Measurements from ENCODE around the gene NAXD.
A peak's percentile ranks its signal among the peaks of the same experiment; 100 is the strongest.
"Not testable (repeated sequence)": the region's sequence is repeated elsewhere in the genome, so short reads cannot be mapped to it uniquely, and the experiment has no call there.

Gene NAXD

DNA sequence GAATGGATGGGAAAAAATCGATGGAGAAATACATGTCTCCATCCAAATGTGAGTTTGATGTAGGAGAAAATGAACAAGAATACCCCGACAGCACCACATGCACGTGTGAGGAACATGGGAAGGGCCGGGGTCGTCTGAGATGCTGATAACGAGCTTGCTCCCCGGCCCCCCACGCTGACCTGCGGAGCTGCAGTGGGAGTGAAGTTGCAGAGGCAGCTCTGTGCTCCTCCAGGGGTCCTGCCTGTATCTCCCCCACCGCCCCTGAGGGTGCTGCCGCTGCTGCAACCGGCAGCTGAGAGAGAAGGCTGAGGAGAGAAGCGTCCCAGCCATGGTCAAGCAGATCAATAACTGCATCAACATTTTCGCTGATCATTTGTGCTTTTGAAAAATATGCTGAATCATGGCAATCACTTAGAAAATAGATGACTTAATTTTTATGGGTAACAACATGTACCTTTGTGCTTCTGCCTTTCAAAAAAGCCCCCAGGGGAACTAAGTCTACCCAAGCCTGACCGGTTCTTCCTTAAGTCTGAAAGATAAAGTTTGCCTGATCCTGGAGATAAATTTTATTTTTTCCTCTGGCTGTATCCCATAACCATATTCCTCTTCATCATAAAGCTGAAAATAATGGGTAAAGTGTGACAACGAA is 18.2 kb upstream of the NAXD start:
- DNase-seq: no peak

DNA sequence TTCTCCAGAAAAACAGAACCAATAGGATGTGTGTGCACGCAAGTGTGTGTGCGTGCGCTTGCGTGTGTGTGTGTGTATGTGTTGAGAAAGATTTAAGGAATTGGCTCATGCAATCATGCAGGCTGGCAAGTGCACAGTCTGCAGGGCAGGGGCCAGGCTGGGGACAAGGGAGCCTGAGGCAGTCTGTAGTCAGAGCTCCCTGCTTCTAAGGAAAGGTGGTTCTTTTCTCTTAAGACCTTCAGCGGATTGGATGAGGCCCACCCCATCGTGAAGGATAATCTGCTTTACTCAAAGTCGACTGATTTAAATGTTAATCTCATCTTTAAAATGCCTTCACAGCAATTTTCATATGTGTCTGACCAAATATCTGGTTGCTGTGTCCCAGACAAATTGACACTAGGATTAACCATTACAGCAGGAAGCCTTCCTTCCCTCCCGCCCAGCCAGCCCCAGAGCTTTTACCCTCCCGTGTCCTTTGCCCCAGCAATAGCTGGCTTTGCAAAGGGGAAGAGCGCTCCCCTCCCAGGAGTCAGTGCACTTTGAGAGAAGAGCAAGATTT is 15.0 kb upstream of the NAXD start:
- no peak for DNase-seq

- DNase-seq: no peak
These were observed 14.4 kb upstream of the NAXD start for GRCh38 chr13:110600980-110601379.

GRCh38 chr13:110605132-110605531 is 10.2 kb upstream of the NAXD start:
- no peak for DNase-seq

GRCh38 chr13:110606281-110606680 is 9.1 kb upstream of the NAXD start:
- DNase-seq: not testable (repeated sequence)

DNA sequence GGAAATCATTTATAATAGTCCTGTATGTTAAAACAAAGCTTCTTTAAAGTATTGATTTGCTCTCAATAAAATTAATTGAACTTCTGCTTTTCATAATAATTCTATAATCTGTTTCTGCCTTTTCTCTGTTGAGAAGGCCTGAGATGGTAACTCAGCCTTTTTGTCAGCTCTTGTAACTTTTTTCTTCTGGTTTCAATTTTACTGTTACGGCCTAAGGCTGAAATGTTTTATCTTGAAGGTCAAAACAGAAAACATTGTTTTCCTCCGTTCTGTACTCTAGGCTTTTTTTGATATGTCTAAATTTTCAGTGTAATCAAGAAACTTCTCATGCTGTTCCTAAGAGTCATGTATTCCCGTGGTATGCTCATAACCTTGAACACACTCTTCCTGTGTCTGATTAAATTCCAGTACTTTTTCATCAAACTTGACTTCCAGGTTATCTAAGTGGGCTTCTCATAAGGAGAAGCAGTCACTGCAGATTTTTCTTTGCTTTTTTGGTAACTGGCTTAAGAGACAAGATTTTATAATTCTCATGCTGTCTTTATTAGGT is 7.6 kb upstream of the NAXD start:
- no peak for DNase-seq

DNA sequence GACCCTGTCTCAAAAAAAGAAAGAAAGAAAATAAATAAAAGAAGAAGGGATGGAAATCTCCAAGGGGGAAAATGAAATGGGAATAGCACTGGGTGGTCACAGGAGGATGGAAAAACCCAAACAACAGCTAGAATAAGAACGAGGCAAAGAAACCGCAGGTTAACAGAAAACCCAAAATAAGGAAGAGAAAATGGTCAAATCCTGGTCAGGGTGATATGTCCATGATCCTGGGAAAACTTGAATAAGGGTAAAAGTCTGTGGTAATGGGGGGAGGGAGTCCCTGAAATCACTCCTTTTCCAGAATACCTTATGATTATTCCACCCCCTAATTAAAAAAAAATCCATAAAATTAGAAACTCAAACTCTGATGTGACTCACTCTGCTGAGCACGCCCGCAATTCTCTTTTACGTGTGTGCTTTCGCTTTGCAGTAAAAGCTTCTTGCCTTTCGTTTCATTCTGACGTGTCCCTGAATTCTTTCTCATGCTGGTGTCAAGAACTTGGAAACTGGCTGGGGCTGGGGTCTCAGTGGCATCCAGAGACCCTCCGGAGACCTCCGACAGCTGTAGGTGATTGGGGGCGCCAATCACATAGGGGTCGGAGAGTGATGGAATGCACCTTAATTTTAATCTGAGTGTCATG is 4.3 kb upstream of the NAXD start:
- no peak for DNase-seq

- no peak for DNase-seq
These were observed 382 bp upstream of the NAXD start for GRCh38 chr13:110615005-110615321.

GRCh38 chr13:110616103-110617101 is 1.1 kb downstream of the NAXD start:
- DNase-seq: peak; percentile 62

GRCh38 chr13:110617321-110618072 is 2.2 kb downstream of the NAXD start:
- no peak for DNase-seq

- DNase-seq: no peak
These were observed 2.8 kb downstream of the NAXD start for GRCh38 chr13:110618167-110618566.

DNA sequence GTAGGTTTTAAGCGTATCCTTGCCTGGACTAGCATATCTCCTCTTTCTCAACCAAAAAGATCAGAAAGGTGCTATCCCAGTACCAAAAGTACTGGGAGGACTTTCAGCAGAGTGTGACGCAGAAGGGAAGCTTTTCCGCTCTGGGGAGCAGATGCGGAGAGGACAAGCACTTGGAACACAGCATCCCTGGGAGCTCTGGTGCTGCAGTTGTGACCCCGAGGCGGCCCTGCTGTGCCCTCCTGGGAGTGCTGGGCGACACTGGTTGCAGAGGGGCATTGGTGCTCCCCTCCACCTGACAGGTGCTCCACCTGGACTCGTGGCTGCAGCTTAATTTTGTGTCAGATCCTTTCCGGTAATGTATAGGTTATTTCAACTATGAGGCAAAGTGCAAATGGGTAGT is 3.4 kb downstream of the NAXD start:
- DNase-seq: no peak

- no peak for DNase-seq
These were observed 5.3 kb downstream of the NAXD start for GRCh38 chr13:110620596-110620995.

DNA sequence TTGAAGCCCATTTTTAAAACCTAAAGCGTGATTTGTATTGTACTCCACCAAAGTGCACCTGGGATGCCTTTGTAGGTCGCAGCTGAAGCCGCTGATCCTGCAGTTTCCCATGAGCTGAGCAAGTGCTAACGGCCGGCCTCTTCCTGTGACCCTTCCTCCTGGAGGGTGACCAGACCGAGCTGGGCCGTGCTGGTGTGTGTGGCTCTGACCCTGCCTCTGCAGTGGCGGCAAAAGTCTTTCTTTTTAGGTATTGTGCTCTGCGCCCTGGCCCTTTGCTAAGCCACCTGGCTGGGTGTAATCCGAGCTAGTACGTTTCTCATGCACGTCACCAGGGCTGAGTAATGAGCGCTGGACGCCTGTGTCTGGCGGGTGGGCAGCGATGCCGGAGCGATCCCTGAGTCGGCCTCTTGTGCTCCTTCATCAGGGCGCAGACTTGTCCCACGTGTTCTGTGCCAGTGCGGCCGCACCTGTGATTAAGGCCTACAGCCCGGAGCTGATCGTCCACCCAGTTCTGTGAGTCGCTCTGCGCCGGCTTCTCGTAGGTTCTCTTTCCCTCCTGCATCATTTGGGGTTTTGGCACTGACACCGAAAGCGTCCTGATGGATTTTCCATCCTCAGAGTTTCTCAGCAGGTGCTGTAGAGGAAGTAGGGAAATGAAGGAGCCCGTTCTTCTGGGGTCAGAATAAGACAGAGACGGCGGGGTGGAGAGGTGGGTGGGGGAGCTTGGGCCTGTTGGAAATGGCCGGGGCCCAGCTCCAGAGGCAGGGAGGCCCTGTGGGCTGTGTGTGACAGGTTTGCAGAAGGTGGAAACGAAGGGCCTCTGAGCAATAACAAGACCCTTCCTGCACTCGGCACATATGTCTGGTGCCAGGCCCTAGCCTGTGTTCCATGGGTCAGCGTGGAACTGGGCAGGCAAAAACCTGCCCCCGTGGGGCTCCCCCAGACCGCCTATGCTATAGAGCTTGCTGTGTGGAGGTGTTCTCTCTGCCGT is 9.7 kb downstream of the NAXD start:
- no peak for DNase-seq

DNA sequence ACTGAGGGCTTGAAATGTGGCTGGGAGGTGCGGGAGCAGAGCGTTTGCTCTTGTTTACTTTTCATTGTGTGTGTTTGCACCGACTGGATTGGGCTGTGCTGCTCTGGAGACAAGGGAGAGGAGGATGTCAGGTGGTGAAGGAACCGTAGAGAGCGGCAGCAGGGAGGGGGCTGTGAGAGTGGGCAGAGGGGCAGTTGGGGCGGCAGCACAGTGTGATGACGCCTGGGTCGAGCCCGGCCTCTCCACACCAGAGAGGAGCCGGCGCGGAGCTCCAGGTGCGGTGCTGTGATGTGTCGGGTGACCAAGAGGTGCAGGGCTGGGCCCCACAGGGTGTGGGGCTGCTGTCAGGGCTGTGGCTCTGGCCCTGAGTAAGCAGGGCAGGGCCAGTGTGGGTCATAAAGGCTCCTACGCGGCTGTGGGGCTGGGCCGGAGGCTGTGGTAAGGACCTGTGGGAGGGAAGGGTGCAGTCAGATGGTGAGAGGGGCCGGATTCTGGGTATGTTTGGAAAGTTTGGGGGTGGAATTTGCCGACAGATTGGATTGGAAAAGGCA is 10.5 kb downstream of the NAXD start:
- no peak for DNase-seq

GRCh38 chr13:110626521-110626920 is 11.2 kb downstream of the NAXD start:
- DNase-seq: no peak

DNA sequence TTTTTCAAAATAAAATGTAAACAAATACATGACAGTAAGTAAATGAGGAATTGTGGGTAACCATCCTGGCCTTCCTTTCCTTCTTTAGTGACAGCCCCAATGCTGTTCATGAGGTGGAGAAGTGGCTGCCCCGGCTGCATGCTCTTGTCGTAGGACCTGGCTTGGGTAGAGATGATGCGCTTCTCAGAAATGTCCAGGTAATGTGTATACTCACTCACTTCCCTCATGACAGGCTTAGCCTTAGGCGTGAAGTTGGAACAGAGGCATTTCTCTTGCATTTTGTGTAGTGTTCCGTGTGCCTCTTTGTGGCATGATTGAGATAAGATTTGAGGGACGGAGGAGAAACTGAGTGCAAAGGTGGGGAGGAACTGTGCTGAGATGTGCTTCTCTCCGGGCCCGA is 12.0 kb downstream of the NAXD start:
- DNase-seq: no peak

- no peak for DNase-seq
These were observed 12.6 kb downstream of the NAXD start for GRCh38 chr13:110627761-110628476.

DNA sequence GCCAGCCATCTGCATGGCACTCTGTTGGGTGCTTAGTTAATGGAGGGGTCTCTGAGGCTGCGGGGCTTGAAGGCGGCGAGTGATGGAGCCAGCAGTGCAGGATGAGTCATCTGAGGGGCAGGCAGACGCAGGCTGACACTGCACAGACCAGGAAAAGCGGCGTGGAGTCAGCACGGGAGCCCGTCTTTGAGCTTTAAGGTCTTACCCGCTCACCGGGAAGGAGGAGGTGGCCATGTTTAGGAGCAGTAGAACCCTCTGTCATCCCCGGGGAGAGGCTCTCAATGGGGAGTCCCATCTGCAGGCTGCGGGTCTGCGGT is 13.1 kb downstream of the NAXD start:
- no peak for DNase-seq

DNA sequence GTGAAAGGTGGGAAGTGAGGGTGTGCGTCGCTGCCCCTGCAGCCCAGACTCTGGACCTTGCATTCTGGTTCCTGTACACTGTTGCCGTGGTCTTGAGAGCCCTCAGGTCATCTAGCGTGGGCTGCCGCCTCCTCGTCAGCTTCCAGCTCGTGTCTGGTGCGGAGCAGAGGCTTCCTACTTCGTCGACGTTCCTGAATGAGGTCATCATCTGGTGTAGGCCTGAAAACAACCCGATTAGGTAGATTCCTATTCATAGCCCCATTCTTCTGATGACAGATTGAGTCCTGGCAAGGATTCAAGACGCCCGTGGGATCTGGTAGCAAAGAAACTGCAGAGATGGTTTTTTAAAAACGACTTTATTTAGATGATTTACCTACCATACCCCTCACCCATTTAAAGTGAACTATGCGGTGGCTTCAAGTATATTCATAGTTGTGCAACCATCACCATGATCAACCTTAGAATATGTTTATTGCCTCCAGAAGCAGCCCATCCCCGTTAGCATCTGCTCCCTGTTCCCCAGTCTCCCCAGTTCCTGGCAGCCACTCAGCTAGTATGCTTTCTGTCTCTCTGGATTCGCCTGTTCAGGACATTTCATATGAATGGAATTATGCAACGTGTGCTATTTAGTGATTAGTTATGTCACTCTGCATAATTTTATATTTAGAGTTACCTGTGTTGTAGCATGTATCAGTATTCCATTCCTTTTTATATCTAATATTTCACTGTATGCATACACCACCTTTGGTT is 13.8 kb downstream of the NAXD start:
- DNase-seq: no peak

All from stimulated activated CD8-positive, alpha-beta memory T cell treated with anti-CD3 and anti-CD28 coated beads, Interleukin-4, amount 100 ng/mL, for 48 hours (primary cell).